Ovary (tissue), 9 donors: ENCODE data around the gene DDX54. TPM values are rescaled to one million over a fixed set of nuclear protein-coding genes. Genes with fewer than 3 reads are reported as not detected.

ENCODE experiments used
- DNase-seq, 5 donors: peaks; one replicate each; pipeline ENCODE4 v3.0.0-alpha.2; 2019 to 2020
- H3K27ac ChIP-seq, 2 donors: fragments of 200-600 bp; one replicate each; pipeline versions ENCODE4 v1.5.1 to v1.8.0; 2019 to 2022
- H3K27me3 ChIP-seq: fragments of 200-600 bp; one replicate; pipeline ENCODE4 v1.8.0; 2022
- H3K36me3 ChIP-seq: fragments of 200-600 bp; sonication (generic); one replicate; pipeline ENCODE4 v1.5.1; 2019
- H3K4me1 ChIP-seq: one replicate; pipeline ENCODE4 v1.8.1; 2013; ENCODE audit warnings: mild to moderate bottlenecking, moderate library complexity; ENCODE audit not compliant: insufficient read depth
- H3K4me3 ChIP-seq: fragments of 200-600 bp; sonication (generic); one replicate; pipeline ENCODE4 v1.5.1; 2017
- H3K9me3 ChIP-seq, 2 donors: fragments of 200-600 bp in 1 of 2; sonication (generic) in 1 of 2; one replicate each; pipeline versions ENCODE4 v1.5.1 to v1.8.1; 2013 to 2019; ENCODE audit warnings: mild to moderate bottlenecking in 1 of 2, moderate library complexity in 1 of 2
- CTCF ChIP-seq, 3 donors: fragments of 450-650 bp in 2 of 3; fragments of 200-600 bp in 1 of 3; IDR thresholded peaks; one replicate each; pipeline versions ENCODE4 v1.5.1 to v1.8.0; 2016 to 2022; ENCODE audit warnings: antibody characterized with exemption in 3 of 3, mild to moderate bottlenecking in 1 of 3
- EP300 ChIP-seq: sonication (generic); formaldehyde crosslinking; IDR thresholded peaks from one replicate; pipeline ENCODE4 v1.6.1; 2017; ENCODE audit warnings: antibody characterized with exemption
- POLR2A ChIP-seq: fragments of 450-650 bp; IDR thresholded peaks from one replicate; pipeline ENCODE4 v1.6.1; 2017; ENCODE audit warnings: antibody characterized with exemption, mild to moderate bottlenecking, moderate library complexity
- WGBS, 3 donors: extraction: QIAGEN DNeasy Blood & Tissue Kit in 1 of 3; methylation state at CpG; one replicate each; pipeline versions ENCODE4 v1.1.5 to v1.1.7; 2013 to 2017; 5-methylcytosine and 5-hydroxymethylcytosine counted together
- intact Hi-C, 4 donors: fragments of 100-400 bp; cut with DNase I; formaldehyde crosslinking; loops; one replicate each; pipeline versions ENCODE4 v1.11.0 to v1.15.1; 2022 to 2023
- polyA plus RNA-seq, 2 donors: library from polyadenylated mRNA; stranded (reverse); fragments of 200-250 nt in 1 of 2; fragments of 350-450 nt in 1 of 2; fragmentation: Illumina TruSeq in 1 of 2; extraction: RNeasy Lipid Tissue Mini Kit (QIAGEN cat#74804) in 1 of 2; gene quantifications; one replicate each; pipeline ENCODE4 v1.2.3, GENCODE V29; 2013 to 2014
- total RNA-seq, 7 donors: library from RNA; depleted of rRNA in 2 of 7; stranded (reverse); fragments of >200 nt in 2 of 7; fragmentation: NEBNext Ultra II Directional in 3 of 7; extraction: Animal tissue kit (Norgen Biotek cat#: 25700) in 3 of 7; gene quantifications; one replicate each; pipeline versions ENCODE4 v1.1.0 to v1.2.4, GENCODE V29; 2016 to 2023
- donor health status: DM: no; HTN: no; CAD: no; lungs with moderate emphysema.
- donor health status: DM: no; HTN: no; CAD: no.
- donor health status: Bipolar disorder and iron deficiency.
- donor health status: DM: yes; HTN: yes; CAD: no.
- donor health status: DM: no; HTN: no; CAD: no.
- donor health status: DM: yes; HTN: yes; CAD: no.

Gene DDX54
- total and polyA plus RNA-seq, 9 donors: 10.8 to 77.5 (median 59.4) TPM

- Histone ChIP-seq H3K36me3 (no peaks in the 10 kb centered on the region), H3K4me1 (peaks cover 2% of the 10 kb centered on the region), H3K9me3 (no peaks in the 10 kb centered on the region), H3K27me3 (no peaks in the 10 kb centered on the region), H3K4me3 (no peak overlapping the region), H3K27ac (no peak overlapping the region)
- TF ChIP-seq EP300 (no peak), CTCF (IDR thresholded peaks at IDR 0.05) (no peak), POLR2A (no peak)
- intact Hi-C loops: no loop called here
- no peak for DNase-seq
- WGBS, 3 donors: 84 to 91% (median 86%) methylated on average over 11 to 12 of the region's 12 CpGs
Measured at GRCh38 chr12:113157218-113157859, 27.9 kb downstream of the DDX54 start.

- Histone ChIP-seq H3K36me3 (no peaks in the 10 kb centered on the region), H3K27me3 (no peaks in the 10 kb centered on the region), H3K4me1 (peaks cover 2% of the 10 kb centered on the region), H3K9me3 (no peaks in the 10 kb centered on the region), H3K27ac (no peak overlapping the region), H3K4me3 (no peak overlapping the region)
- no peak for DNase-seq
- WGBS, 3 donors: 61 to 67% (median 64%) methylated on average over 7 of the region's 7 CpGs
- TF ChIP-seq CTCF (IDR thresholded peaks at IDR 0.05) (no peak), POLR2A (no peak), EP300 (no peak)
- intact Hi-C loops: no loop called here
Measured at GRCh38 chr12:113155646-113156045, 29.6 kb downstream of the DDX54 start.

DNA sequence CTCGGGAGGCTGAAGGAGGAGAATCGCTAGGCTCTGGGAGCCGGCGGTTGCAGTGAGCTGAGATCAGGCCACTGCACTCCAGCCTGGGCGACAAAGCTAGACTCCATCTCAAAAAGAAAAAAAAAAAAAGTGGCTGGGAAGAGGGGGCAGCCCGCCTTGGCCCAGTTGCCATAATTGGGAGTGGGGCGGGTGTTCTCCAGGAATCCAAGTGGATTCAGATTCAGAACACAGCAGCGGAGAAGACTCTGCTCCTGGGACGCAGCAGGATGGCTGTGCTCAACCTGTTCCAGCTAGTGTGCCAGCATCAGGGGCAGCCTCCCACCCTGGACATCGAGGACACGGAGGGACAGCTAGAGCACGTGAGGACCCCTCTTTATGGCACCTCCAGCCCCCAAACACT is 30.2 kb downstream of the DDX54 start:
- Histone ChIP-seq H3K36me3 (no peaks in the 10 kb centered on the region), H3K4me1 (peaks cover 2% of the 10 kb centered on the region), H3K27me3 (no peaks in the 10 kb centered on the region), H3K9me3 (no peaks in the 10 kb centered on the region), H3K27ac (no peak overlapping the region), H3K4me3 (no peak overlapping the region)
- intact Hi-C loops: no loop called here
- DNase-seq: no peak
- no peak for TF ChIP-seq CTCF (IDR thresholded peaks at IDR 0.05)
- TF ChIP-seq EP300: no peak
- no peak for TF ChIP-seq POLR2A
- 55 to 63% (median 60%) methylated on average over 12 of the region's 12 CpGs for WGBS, 3 donors

- H3K36me3 ChIP-seq: no peaks in the 10 kb centered on the region
- no peak overlapping the region for H3K27ac ChIP-seq
- H3K4me1 ChIP-seq: peaks cover 2% of the 10 kb centered on the region
- peak in 1 of 5 donors; percentile 46 for DNase-seq
- H3K9me3 ChIP-seq: no peaks in the 10 kb centered on the region
- TF ChIP-seq CTCF (IDR thresholded peaks at IDR 0.05) (no peak), EP300 (no peak), POLR2A (no peak)
- no peaks in the 10 kb centered on the region for H3K27me3 ChIP-seq
- 2 to 4% (median 3%) methylated on average over 46 to 51 of the region's 51 CpGs for WGBS, 3 donors
- H3K4me3 ChIP-seq: no peak overlapping the region
- intact Hi-C loops: no loop called here
Measured at GRCh38 chr12:113154351-113154973, 30.8 kb downstream of the DDX54 start.
